H1 (cell line): Measurements from ENCODE around the gene SLC48A1. TPM values are rescaled to one million over a fixed set of nuclear protein-coding genes. Genes with fewer than 3 reads are reported as not detected.

ENCODE experiments used
- ASH2L ChIP-seq: fragments of 200-600, 300-600 bp; sonication (generic); IDR thresholded peaks from one replicate; pipeline ENCODE4 v1.7.1; 2017; ENCODE audit warnings: low read length
- BRCA1 ChIP-seq: IDR thresholded peaks from 2 replicates; pipeline ENCODE4 v1.6.1; 2012; ENCODE audit warnings: low read depth, low read length, improper control_type of control experiment
- CHD2 ChIP-seq: IDR thresholded peaks from 2 replicates; pipeline ENCODE4 v1.6.1; 2012; ENCODE audit warnings: low read length, improper control_type of control experiment
- EGR1 ChIP-seq: IDR thresholded peaks from 2 replicates; pipeline ENCODE4 v1.6.1; 2011; ENCODE audit warnings: low read depth, low read length, borderline replicate concordance
- GTF2F1 ChIP-seq: IDR thresholded peaks from 2 replicates; pipeline ENCODE4 v1.6.1; 2012; ENCODE audit warnings: low read depth, low read length, improper control_type of control experiment, borderline replicate concordance
- HDAC2 ChIP-seq, 2 experiments: fragments of 300-600 bp in 1 of 2; sonication (generic) in 1 of 2; IDR thresholded peaks; 2 replicates each; pipeline ENCODE4 v1.6.1; 2011 to 2012; ENCODE audit warnings: low read depth in 2 of 2, low read length in 2 of 2, mild to moderate bottlenecking in 2 of 2, moderate library complexity in 2 of 2, borderline replicate concordance in 1 of 2, inconsistent platforms in 1 of 2
- JUN ChIP-seq: IDR thresholded peaks from 2 replicates; pipeline ENCODE4 v1.6.1; 2011; ENCODE audit warnings: low read depth, mild to moderate bottlenecking, improper control_type of control experiment, low read length
- KDM1A ChIP-seq: fragments of 200-600, 300-600 bp; sonication (generic); IDR thresholded peaks from 2 replicates; pipeline ENCODE4 v1.7.1; 2016; ENCODE audit warnings: mild to moderate bottlenecking, low read length, borderline replicate concordance
- KDM4A ChIP-seq: IDR thresholded peaks from one replicate; pipeline ENCODE4 v1.7.1; 2012; ENCODE audit warnings: low read depth, mild to moderate bottlenecking, moderate library complexity, low read length, inconsistent platforms; ENCODE audit not compliant: severe bottlenecking
- KDM5A ChIP-seq: fragments of 200-600 bp; IDR thresholded peaks from 2 replicates; pipeline ENCODE4 v1.7.1; 2012; ENCODE audit warnings: mild to moderate bottlenecking, low read length, inconsistent platforms, mixed read lengths
- SIRT6 ChIP-seq: IDR thresholded peaks from one replicate; pipeline ENCODE4 v1.7.1; 2012; ENCODE audit warnings: low read length, inconsistent platforms
- TEAD4 ChIP-seq: IDR thresholded peaks from 2 replicates; pipeline ENCODE4 v1.6.1; 2012; ENCODE audit warnings: low read depth, low read length, inconsistent platforms, mixed read lengths
- ZNF274 ChIP-seq: IDR thresholded peaks from 2 replicates; pipeline ENCODE4 v1.7.0; 2012; ENCODE audit warnings: low read length, borderline replicate concordance; ENCODE audit errors: extremely low read depth
- polyA plus RNA-seq, 7 experiments: library from polyadenylated mRNA; depleted of rRNA in 3 of 7; stranded (reverse) in 5 of 7; unstranded in 2 of 7; fragments of >200 nt in 5 of 7; fragments of 200-250 nt in 2 of 7; gene quantifications; 1 replicate in 5 of 7; 2 replicates in 1 of 7; 4 replicates in 1 of 7; pipeline versions ENCODE4 v1.2.1 to v1.2.3, GENCODE V29; 2011 to 2013; ENCODE audit warnings: missing spikeins in 2 of 7, mixed read lengths in 2 of 7
- total RNA-seq: library from RNA; stranded (reverse); fragmentation: NEBNext Ultra II Directional; extraction: Animal tissue kit (Norgen Biotek cat#: 25700); gene quantifications from 2 replicates; pipeline ENCODE4 v1.2.1, GENCODE V29; 2021
- TF ChIP-seq, protein P1 (sequence below): IDR thresholded peaks from 2 replicates; pipeline ENCODE4 v1.6.1; 2012; ENCODE audit warnings: inconsistent platforms

The SLC48A1 gene
- total and polyA plus RNA-seq, 2 of the 8 experiments (the other 6 are each of a cell fraction or from before 2014, with no cell fraction given): 9.5 to 14.1 TPM

DNA sequence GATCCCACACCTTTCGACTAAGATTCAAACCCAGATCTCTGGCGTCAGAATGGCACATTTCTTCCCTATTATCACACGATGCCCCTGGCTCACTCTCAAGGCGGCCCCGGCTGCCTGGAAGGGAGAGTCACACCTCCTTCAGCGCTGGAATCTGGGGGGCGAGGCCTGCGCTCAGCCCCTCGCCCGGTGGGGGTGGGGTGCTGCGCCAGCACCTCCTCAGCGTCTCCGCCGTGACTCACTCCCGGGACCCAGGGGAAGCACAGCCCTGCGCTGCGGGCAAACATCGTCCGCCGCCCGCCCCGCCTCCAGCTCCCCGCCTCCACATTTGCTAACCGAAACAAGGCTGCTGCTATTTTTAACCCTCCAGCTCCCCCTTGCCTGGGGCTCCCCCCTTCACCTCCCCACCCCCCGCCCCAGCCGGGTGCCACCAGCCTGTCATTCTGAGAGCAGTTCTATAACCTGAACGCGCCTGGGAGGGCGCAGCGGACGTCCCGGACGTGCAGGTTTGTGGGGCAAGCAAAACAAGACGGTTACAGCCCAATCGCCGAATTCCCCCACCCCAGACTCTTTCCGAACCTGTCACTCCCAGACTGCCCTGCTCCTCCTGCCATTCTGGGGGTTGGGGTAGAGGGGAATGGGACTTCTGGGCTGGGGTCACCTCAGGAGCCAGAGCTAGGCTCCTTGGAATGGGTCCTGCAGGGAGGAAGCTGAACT is 39.9 kb downstream of the SLC48A1 start (continued):
- TF ChIP-seq HDAC2 (IDR thresholded peaks at IDR 0.05; ENCODE audit: borderline replicate concordance in 1 of 2, low read depth in 2 of 2, low read length in 2 of 2) (peak in 1 of 2 experiments; percentile 16; a peak in 2 of 4 replicates), ZNF274 (no peak), ASH2L (peak; percentile 93), KDM4A (peak; percentile 33), BRCA1 (no peak), SIRT6 (no peak), EGR1 (no peak), CHD2 (no peak; the same call in 1 of the 2 replicates), GTF2F1 (no peak), KDM5A (no peak), JUN (no peak), KDM1A (peak; percentile 13; the same call in 1 of the 2 replicates), TEAD4 (peak; percentile 84)
- TF ChIP-seq, protein P1, sequence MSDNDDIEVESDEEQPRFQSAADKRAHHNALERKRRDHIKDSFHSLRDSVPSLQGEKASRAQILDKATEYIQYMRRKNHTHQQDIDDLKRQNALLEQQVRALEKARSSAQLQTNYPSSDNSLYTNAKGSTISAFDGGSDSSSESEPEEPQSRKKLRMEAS: peak; percentile 57
